ENCODE measurements around the gene MOCS1.

Gene MOCS1

DNA sequence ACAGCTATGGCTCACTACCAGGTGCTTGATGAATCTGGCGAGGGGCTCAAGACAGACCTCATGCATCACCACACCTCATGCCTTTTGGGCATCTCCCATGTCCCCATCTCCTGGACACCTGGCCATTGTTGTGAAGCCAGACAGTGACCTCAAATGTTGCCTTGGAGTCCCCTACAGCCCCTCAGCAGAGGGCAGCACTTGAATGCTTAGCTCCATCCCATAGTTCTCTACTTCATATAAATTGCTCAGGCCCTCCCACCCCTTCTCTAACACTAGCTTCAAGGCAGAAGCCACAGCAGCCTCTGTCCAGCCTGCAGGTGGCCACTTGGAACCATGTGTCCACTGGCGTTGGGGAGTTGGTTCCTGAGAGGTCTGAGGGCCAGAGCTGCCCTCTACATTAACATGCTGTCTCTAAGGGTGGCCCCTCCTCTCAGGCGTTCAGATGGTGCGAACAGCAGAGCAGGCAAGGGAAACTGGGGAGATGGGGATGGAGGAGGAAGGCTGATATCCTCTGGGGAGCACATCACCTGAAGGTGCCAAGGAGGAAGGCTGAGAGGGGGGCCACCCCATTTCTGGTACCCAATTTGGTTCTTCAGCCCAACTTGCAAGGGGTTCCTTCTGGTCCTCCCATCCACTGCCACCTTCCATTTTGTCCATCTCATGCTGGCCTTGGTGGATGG, 31.3 kb downstream of the MOCS1 start:
- DNase-seq (ENCODE audit: low spot score): no peak

GRCh38 chr6:39902136-39902535, 32.1 kb downstream of the MOCS1 start:
- DNase-seq (ENCODE audit: low spot score): no peak

DNA sequence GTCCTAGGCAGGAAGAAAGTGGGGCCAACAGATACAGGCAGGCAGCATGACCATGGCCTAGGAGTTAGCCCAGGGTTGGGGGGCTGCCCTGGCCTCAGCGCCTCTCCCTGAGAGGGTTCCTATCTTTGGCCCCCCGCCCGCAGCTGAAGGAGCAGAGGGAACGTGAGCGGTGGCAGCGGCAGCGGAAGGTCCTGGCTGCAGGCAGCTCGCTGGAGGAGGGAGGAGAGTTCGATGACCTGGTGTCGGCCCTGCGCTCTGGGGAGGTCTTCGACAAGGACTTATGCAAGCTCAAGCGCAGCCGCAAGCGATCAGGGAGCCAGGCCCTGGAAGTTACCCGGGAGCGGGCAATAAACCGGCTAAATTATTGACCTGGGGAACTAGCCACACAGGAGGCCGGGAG, 32.6 kb downstream of the MOCS1 start:
- no peak for DNase-seq (ENCODE audit: low spot score)

GRCh38 chr6:39901116-39901655, 33.1 kb downstream of the MOCS1 start:
- DNase-seq (ENCODE audit: low spot score): no peak

- no peak for DNase-seq (ENCODE audit: low spot score)
These were observed 34.5 kb downstream of the MOCS1 start for GRCh38 chr6:39899554-39900295.

GRCh38 chr6:39898625-39899024, 35.6 kb downstream of the MOCS1 start:
- DNase-seq (ENCODE audit: low spot score): no peak

DNA sequence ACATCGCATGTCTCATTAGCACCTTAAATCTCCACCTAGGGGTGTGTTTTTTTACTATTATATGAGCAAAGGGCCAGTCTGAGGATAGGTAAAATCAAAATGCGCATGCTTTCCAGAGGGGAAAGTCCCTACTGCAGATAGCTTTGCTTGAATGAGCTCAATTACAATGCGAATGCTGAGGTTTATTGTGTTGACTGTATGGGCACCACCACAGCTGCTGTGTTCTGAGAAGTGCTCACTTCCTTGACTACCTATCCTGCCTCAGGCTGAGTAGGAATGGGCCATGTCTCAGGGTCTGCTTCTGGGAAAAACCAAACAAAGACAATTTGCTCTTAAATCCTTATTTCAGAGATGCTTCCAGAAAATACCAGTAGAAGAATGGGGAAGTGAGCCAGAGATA, 36.6 kb downstream of the MOCS1 start:
- DNase-seq (ENCODE audit: low spot score): no peak

- DNase-seq (ENCODE audit: low spot score): no peak
These were observed 37.6 kb downstream of the MOCS1 start for GRCh38 chr6:39896701-39897100.

GRCh38 chr6:39893286-39893685, 41.0 kb downstream of the MOCS1 start:
- no peak for DNase-seq (ENCODE audit: low spot score)

GRCh38 chr6:39892490-39893129, 41.7 kb downstream of the MOCS1 start:
- DNase-seq (ENCODE audit: low spot score): no peak

DNA sequence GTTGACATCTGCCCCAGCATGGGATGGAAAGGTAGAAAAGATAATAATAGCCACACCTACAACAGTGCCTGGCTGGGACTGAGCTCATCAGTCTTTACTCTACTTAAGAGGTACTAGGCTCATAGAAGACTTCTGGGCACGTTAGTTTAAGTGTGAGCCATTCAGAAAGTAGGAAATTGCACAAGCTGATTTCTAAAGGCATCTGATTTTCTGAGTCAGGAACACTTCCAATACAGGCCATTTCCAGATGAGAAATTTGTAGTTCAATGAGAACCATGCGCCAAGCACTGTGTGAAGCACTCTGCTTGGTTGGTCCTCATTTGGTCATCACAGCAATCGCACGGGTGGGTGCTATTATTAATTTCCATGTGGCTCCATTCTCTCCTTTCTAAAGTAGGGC, 42.3 kb downstream of the MOCS1 start:
- DNase-seq (ENCODE audit: low spot score): no peak

- no peak for DNase-seq (ENCODE audit: low spot score)
These were observed 42.9 kb downstream of the MOCS1 start for GRCh38 chr6:39891353-39891752.

DNA sequence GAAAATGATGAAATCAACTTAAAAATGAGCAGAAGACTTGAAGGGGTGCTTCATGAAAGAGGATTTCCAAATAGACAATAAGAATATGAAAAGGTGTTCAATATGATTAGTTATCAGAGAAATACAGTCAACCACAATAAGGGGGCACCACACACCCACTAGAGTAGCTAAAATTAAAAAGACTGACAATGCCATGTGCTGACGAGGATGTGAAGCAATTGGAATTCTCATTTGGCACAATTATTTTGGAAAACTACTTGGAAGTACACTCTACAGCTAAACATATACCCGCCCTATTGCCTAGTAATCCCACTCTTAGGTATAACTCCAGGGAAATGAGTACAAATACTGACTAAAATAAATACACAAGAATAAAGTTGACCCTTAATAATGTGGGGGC, 45.0 kb downstream of the MOCS1 start:
- no peak for DNase-seq (ENCODE audit: low spot score)

DNA sequence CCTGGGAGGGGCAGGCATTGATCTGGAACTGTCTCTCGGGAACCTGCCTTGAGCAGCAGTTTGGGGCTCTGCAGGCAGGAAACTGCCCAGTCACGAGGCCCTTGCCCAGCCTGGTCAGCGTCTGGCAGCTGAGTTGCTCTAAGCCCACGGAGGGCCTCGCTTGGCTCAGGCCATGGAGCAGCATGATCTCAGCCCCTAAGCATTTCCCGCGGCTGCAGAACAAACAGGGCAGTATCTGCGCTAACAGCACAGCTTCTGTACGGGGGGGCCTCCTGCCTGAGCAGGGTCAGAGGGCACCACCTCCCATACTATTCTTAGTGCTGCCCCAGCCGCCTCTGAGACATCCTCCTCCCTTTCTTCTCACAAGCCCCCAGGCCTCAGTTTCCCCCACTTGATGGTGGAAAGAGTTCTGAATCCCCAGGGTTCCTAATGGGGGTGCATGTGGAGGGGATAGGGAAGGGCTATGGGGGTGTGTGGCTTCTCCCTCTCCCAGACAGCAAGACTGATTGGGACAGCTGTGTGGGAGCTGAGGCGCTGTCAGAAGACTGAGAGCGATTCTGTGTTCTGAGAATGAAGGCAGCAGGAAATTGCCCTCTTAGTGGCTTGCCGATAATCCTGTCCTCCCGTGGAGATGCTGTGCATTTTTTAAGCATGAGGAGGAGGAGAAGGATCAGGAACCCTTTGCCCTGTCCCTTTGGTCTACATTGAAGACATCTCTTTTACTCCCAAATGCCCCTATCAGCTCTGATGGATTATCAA, 46.4 kb downstream of the MOCS1 start:
- no peak for DNase-seq (ENCODE audit: low spot score)

- no peak for DNase-seq (ENCODE audit: low spot score)
These were observed 47.4 kb downstream of the MOCS1 start for GRCh38 chr6:39886871-39887270.

DNA sequence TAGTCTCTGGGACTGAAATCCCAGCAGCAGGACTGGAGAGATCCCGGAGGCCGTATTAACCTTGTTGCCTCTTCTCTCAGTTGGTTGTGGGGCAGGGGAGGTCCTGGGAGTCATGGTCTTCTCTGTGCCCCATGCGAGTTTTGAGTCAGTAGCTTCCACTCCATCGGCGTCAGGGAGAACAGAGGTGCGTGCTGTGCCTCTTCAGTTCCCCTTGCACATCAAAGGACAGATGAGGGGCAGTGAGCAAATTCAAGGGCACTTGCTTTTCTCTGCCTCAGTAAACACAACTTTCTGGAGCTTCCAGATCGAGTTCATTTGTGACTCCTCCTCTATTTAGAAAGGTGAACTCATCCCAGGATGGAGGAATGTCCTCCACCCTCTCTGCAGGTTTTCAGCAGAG, 48.6 kb downstream of the MOCS1 start:
- DNase-seq (ENCODE audit: low spot score): no peak

- no peak for DNase-seq (ENCODE audit: low spot score)
These were observed 49.6 kb downstream of the MOCS1 start for GRCh38 chr6:39884696-39885095.

GRCh38 chr6:39882531-39882899, 51.7 kb downstream of the MOCS1 start:
- DNase-seq (ENCODE audit: low spot score): no peak

- DNase-seq (ENCODE audit: low spot score): no peak
These were observed 52.3 kb downstream of the MOCS1 start for GRCh38 chr6:39881851-39882530.

DNA sequence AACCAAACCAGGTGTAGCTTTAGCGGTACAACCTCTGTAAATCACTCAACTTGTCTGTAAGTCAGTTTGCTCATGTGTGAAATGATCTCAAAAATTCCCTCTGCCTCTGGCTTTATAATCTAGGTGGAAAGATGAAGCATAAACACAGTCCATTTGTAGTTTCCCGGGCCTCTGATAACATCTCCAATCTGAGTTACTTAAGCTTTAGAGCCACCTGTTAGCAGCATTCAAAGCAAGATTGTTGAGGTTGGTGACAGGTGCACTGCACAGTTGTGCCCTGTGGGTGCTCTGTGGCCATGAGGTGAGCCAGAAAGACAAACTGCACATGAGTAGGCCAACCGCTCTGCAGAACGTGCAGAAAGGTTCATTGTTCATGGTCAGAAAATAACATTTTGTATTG, 53.7 kb downstream of the MOCS1 start:
- no peak for DNase-seq (ENCODE audit: low spot score)

DNA sequence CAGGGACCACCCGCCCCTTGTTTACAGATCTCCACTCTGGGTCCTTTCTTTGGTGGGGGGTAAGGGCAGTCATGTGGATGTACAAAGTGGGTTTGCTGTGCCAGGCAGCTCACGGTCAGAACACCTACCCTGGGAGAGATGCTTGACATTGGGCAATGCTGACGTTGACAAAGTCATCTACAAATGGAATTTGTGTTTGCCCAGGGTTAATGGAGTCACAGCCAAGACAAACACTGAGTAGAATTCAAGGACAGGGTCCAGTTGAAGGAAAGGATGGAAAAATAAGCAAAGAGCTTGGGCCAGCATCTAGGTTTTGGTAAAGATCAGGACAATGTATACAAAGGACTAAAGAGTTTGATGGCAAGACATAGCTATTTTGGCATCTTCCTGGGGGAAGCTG, 54.7 kb downstream of the MOCS1 start:
- DNase-seq (ENCODE audit: low spot score): no peak
